Activated CD4-positive, alpha-beta memory T cell treated with anti-CD3 and anti-CD28 coated beads for 36 hours (primary cell): ENCODE data around the gene TMEM140. TPM values are rescaled to one million over a fixed set of nuclear protein-coding genes. Genes with fewer than 3 reads are reported as not detected.
A peak's percentile ranks its signal among the peaks of the same experiment; 100 is the strongest.

Source experiments
- CTCF ChIA-PET: fragments of 350-600 bp; sonication (Branson Sonifier 250); formaldehyde crosslinking; loops from one replicate; lab custom pipeline; 2021; ENCODE audit warnings: antibody characterized with exemption, inconsistent platforms; lab: Charles Lee
- POLR2A ChIA-PET: fragments of 350-600 bp; sonication (Branson Sonifier 250); formaldehyde crosslinking; loops from one replicate; lab custom pipeline; 2021; ENCODE audit warnings: antibody characterized with exemption; lab: Charles Lee
- DNase-seq: peaks from one replicate; pipeline ENCODE4 v3.0.0-alpha.2; 2020
- H3K27ac Mint-ChIP-seq: one replicate; pipeline ENCODE4 v1.8.0; 2021; ENCODE audit warnings: mixed read lengths
- H3K27me3 Mint-ChIP-seq: one replicate; pipeline ENCODE4 v1.8.0; 2021; ENCODE audit warnings: mixed read lengths
- H3K36me3 Mint-ChIP-seq: one replicate; pipeline ENCODE4 v1.8.0; 2021; ENCODE audit warnings: mixed read lengths
- H3K4me1 Mint-ChIP-seq: one replicate; pipeline ENCODE4 v1.8.0; 2021; ENCODE audit warnings: low read depth, mixed read lengths
- H3K4me3 Mint-ChIP-seq: one replicate; pipeline ENCODE4 v1.8.0; 2021; ENCODE audit warnings: mild to moderate bottlenecking, mixed read lengths
- H3K9me3 Mint-ChIP-seq: one replicate; pipeline ENCODE4 v1.8.0; 2021; ENCODE audit warnings: mixed read lengths
- intact Hi-C: fragments of 100-400 bp; cut with micrococcal nuclease; formaldehyde crosslinking; loops from one replicate; pipeline ENCODE4 v1.15.1; 2023
- total RNA-seq, 2 experiments: library from RNA; stranded (reverse); gene quantifications; one replicate each; pipeline ENCODE4 v1.2.3, GENCODE V29; 2021

The TMEM140 gene
- total RNA-seq, 2 experiments from 2014 or later: 8.6 to 10.0 TPM

DNA sequence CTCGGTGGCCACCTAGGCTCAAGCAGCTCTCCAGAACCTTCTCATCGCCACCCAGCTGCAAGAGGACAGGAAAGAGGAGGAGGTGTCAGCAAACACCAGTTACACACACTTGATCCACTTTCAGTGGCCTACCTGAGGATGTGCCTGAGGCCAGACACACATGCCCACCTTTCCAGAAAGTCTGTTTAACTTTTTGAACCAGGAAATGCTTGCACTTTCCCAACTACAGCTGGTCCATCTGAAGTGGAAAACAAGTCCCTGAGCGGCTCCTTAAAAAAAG, 38.3 kb downstream of the TMEM140 start:
- no peak for DNase-seq
- intact Hi-C loops: no loop called here
- ChIA-PET POLR2A (no interaction called here), CTCF (no interaction called here)
- Mint-ChIP-seq H3K9me3 (peaks cover 30% of the 10 kb centered on the region), H3K4me1 (no peaks in the 10 kb centered on the region), H3K36me3 (peaks cover 82% of the 10 kb centered on the region), H3K27ac (no peak overlapping the region), H3K4me3 (no peak overlapping the region), H3K27me3 (no peaks in the 10 kb centered on the region)

DNA sequence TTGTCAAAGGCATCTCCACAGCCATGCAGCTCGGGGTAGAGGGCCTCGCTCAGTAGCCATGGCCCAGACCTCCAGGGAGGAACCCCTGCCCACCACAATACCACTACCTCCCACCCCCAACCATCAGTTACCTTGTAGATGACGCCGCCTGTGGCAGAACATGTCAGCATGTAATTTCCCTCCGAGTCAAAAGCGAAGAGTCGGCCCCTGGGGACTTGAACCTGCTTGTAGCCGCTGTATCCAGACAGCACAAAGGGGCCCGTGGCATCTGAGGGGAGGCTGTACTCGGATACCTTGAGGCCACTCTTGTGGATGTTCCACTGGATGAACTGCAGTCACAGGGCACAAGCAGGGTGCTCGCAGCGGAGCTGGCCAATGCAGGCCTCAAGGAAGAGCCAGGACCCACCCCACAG, 39.0 kb downstream of the TMEM140 start:
- intact Hi-C loops: no loop called here
- CTCF ChIA-PET: no interaction called here
- Mint-ChIP-seq H3K27me3 (no peaks in the 10 kb centered on the region), H3K36me3 (peaks cover 80% of the 10 kb centered on the region), H3K27ac (no peak overlapping the region), H3K4me1 (no peaks in the 10 kb centered on the region), H3K4me3 (no peak overlapping the region), H3K9me3 (peaks cover 23% of the 10 kb centered on the region)
- peak; percentile 38 for DNase-seq
- POLR2A ChIA-PET: no interaction called here

DNA sequence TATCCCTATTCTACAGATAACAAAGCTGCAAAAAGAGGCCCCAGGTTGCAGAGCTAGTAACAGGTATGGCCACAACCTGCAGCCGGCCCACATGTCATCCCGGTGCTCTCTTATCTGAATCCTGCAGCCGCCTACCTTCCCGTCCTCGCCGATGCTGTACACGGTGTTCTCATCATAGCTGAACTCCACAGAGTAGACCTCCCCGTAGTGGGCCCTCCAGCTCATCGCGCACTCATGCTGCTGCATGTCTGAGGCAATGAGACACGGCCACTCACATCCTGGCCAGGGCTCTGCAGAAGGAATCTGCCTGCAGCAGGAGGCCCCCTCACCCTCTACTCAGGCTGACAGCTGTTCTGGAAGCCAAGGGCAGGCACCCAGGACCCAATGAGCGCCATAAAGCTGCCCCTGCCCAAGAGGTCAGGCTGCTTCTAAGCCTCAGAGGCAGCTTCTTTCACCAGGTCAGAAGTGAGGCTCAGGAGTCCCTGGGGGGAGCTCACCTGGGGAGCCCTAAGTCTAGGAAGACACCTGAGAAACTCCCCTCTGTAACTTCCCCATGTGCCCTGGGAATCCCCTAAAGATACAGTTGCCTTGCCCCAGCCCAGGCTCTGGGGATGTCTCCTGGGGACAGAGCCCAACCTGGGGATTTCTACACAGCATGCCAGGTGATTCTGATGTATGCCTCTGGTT, 40.6 kb downstream of the TMEM140 start:
- ChIA-PET CTCF (interaction anchor here (0.7 kb wide), 1 partner anchor 789 kb away, joined by 3 read pairs; the partner anchor contains the start of gene MTPN), POLR2A (no interaction called here)
- intact Hi-C loops: no loop called here
- no peak for DNase-seq
- Mint-ChIP-seq H3K36me3 (peaks cover 76% of the 10 kb centered on the region), H3K27ac (no peak overlapping the region), H3K4me3 (no peak overlapping the region), H3K27me3 (no peaks in the 10 kb centered on the region), H3K4me1 (no peaks in the 10 kb centered on the region), H3K9me3 (peaks cover 8% of the 10 kb centered on the region)

DNA sequence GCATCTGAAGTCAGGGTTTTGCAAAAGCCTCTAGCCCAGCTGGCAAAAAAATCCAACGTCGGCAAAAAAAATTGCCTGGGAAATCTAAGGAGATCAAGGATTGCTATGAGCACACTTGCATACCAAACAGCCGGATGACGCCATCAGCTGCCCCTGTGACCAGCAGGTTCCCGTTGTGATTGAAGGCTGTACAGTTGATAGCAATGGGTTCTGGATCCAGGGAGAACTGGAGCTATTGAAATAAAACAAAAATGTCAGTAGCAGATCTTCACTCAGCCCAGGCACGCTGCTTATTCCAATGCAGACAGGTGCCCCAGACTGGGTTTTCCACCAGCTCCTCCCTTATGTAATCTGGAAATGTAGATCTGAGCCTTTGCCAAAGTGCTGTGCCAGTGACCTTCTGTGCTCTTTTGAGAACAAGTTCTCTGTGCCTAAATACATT, 41.4 kb downstream of the TMEM140 start:
- H3K36me3 Mint-ChIP-seq: peaks cover 76% of the 10 kb centered on the region
- CTCF ChIA-PET: interaction anchor here (0.7 kb wide), 1 partner anchor 788 kb away, joined by 3 read pairs; the partner anchor contains the start of gene MTPN
- H3K9me3 Mint-ChIP-seq: peaks cover 1% of the 10 kb centered on the region
- no peak overlapping the region for H3K4me3 Mint-ChIP-seq
- intact Hi-C loops: no loop called here
- POLR2A ChIA-PET: no interaction called here
- no peak overlapping the region for H3K27ac Mint-ChIP-seq
- no peaks in the 10 kb centered on the region for H3K4me1 Mint-ChIP-seq
- no peak for DNase-seq
- no peaks in the 10 kb centered on the region for H3K27me3 Mint-ChIP-seq

GRCh38 chr7:135189961-135190360, 42.1 kb downstream of the TMEM140 start:
- no peaks in the 10 kb centered on the region for H3K27me3 Mint-ChIP-seq
- intact Hi-C loops: no loop called here
- no peak for DNase-seq
- H3K9me3 Mint-ChIP-seq: no peaks in the 10 kb centered on the region
- H3K4me1 Mint-ChIP-seq: no peaks in the 10 kb centered on the region
- POLR2A ChIA-PET: no interaction called here
- H3K27ac Mint-ChIP-seq: no peak overlapping the region
- H3K36me3 Mint-ChIP-seq: peaks cover 72% of the 10 kb centered on the region
- CTCF ChIA-PET: interaction anchor here (0.6 kb wide), 1 partner anchor 27 kb away, joined by 4 read pairs; no protein-coding TSS in a partner anchor
- no peak overlapping the region for H3K4me3 Mint-ChIP-seq

- ChIA-PET CTCF (interaction anchor here (0.6 kb wide), 1 partner anchor 28 kb away, joined by 4 read pairs; no protein-coding TSS in a partner anchor), POLR2A (no interaction called here)
- H3K4me3 Mint-ChIP-seq: no peak overlapping the region
- H3K4me1 Mint-ChIP-seq: no peaks in the 10 kb centered on the region
- no peak overlapping the region for H3K27ac Mint-ChIP-seq
- H3K9me3 Mint-ChIP-seq: no peaks in the 10 kb centered on the region
- intact Hi-C loops: no loop called here
- DNase-seq: no peak
- peaks cover 67% of the 10 kb centered on the region for H3K36me3 Mint-ChIP-seq
- no peaks in the 10 kb centered on the region for H3K27me3 Mint-ChIP-seq
Measured at GRCh38 chr7:135190703-135191102, 42.8 kb downstream of the TMEM140 start.

DNA sequence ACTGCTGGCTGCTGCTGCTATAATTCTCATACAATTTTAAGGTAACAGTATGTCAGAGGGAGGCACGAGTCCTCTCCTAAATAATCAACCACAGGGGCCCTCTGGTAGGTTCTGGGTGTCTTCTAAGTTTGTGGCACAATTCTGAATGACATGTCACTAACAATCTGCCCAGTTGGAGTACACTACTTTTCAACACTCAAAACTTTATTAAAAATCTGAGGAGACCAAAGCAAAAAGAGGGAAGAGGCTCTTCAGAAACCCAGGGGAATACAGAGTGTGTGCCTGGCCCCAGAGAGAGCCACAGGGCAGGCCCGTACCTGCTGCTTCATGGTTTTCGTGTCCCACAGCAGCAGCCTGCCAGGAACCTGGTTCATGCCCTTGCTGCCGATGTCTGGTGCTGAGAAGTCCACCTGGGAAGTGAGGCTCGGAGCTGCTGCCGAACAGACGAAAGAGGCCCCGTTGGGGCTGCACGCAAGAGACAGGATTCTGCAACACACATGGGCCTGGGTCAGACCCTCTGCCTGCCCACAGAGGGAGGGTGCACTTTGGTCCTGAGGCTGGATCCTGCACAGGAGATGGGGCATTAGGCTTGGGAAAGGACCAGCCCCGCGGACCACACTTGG, 45.2 kb downstream of the TMEM140 start:
- intact Hi-C loops: no loop called here
- peaks cover under 1% of the 10 kb centered on the region for H3K4me1 Mint-ChIP-seq
- DNase-seq: no peak
- no peak overlapping the region for H3K27ac Mint-ChIP-seq
- H3K36me3 Mint-ChIP-seq: peaks cover 62% of the 10 kb centered on the region
- no peak overlapping the region for H3K4me3 Mint-ChIP-seq
- H3K9me3 Mint-ChIP-seq: no peaks in the 10 kb centered on the region
- ChIA-PET CTCF (no interaction called here), POLR2A (no interaction called here)
- H3K27me3 Mint-ChIP-seq: no peaks in the 10 kb centered on the region

GRCh38 chr7:135193615-135194081, 45.8 kb downstream of the TMEM140 start:
- H3K27ac Mint-ChIP-seq: no peak overlapping the region
- CTCF ChIA-PET: no interaction called here
- POLR2A ChIA-PET: no interaction called here

DNA sequence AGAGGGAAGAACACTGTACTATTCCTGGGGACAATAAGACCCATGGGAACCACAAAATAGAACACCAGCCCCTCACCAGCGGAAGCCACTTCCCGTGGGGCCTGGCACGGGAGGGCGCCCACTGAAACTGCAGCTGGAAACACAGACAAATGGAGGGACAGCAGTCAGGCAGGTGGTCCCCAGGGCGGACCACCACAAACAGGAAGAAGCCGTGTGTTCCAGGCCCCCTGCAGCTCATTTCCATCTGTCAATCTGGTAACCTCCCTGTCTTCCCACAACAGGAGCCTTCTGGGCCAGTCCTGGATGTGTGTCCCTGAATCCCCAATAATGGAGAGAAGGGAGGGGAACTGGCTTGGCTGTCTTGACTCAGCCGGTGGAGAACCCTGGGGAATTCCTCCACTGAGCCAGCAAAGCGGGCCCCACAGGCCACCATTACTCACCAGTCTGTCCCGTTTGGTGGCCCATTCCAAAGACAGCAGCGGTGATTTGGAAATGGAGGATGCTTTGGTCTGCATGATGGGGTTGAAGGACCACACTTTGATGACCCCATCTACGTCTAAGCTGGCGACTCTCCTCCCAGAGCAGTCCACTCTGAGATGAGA, 46.7 kb downstream of the TMEM140 start:
- peaks cover 56% of the 10 kb centered on the region for H3K36me3 Mint-ChIP-seq
- no peak for DNase-seq
- H3K27ac Mint-ChIP-seq: no peak overlapping the region
- POLR2A ChIA-PET: no interaction called here
- H3K4me3 Mint-ChIP-seq: no peak overlapping the region
- CTCF ChIA-PET: no interaction called here
- no peaks in the 10 kb centered on the region for H3K27me3 Mint-ChIP-seq
- intact Hi-C loops: no loop called here
- no peaks in the 10 kb centered on the region for H3K9me3 Mint-ChIP-seq
- peaks cover 7% of the 10 kb centered on the region for H3K4me1 Mint-ChIP-seq

More at GRCh38 chr7:135193615-135194081, 45.8 kb downstream of the TMEM140 start:
- no peaks in the 10 kb centered on the region for H3K27me3 Mint-ChIP-seq
- no peak for DNase-seq
- intact Hi-C loops: no loop called here
- no peaks in the 10 kb centered on the region for H3K9me3 Mint-ChIP-seq
- H3K36me3 Mint-ChIP-seq: peaks cover 58% of the 10 kb centered on the region
- no peak overlapping the region for H3K4me3 Mint-ChIP-seq
- H3K4me1 Mint-ChIP-seq: peaks cover 5% of the 10 kb centered on the region

GRCh38 chr7:135195156-135195555, 47.3 kb downstream of the TMEM140 start:
- no peaks in the 10 kb centered on the region for H3K27me3 Mint-ChIP-seq
- POLR2A ChIA-PET: no interaction called here
- CTCF ChIA-PET: no interaction called here
- H3K36me3 Mint-ChIP-seq: peaks cover 51% of the 10 kb centered on the region
- intact Hi-C loops: no loop called here
- no peak overlapping the region for H3K27ac Mint-ChIP-seq
- no peaks in the 10 kb centered on the region for H3K9me3 Mint-ChIP-seq
- peaks cover 7% of the 10 kb centered on the region for H3K4me1 Mint-ChIP-seq
- H3K4me3 Mint-ChIP-seq: no peak overlapping the region
- DNase-seq: no peak

DNA sequence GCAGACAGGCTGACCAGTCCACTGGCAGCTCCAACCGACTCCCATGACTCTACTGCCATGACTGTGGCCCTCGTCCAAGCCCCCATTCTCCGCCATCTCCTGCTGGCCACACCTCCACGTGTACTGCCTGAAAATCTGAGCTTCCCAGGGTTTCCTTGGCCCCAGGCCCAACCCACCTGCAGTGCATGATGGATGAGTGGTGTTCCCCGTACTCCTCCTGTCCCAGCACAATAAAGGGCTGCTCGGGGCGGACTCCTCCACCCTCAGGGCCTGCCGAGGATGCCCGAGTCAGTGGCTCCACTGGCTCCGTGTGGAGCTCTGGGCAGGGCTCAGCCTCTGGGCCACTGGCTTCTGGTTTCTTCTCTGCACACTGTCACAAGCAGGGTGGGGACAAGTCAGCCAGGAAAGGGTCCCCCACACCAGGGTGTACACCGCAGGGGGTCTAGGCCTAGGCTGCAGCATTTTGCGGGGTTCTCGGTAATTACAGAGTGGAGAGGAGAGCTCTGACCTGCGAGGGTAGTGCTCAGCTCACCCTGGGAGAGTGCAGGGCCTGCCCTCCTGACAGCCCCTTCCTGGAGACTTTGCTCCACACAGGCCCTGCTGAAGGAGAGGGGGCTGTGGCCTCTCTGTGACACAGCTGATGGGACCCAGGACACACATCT, 48.2 kb downstream of the TMEM140 start:
- Mint-ChIP-seq H3K4me3 (no peak overlapping the region), H3K4me1 (peaks cover 7% of the 10 kb centered on the region), H3K36me3 (peaks cover 50% of the 10 kb centered on the region), H3K27ac (no peak overlapping the region), H3K27me3 (no peaks in the 10 kb centered on the region), H3K9me3 (no peaks in the 10 kb centered on the region)
- DNase-seq: no peak
- intact Hi-C loops: no loop called here
- ChIA-PET CTCF (no interaction called here), POLR2A (interaction anchor here (1.1 kb wide), 1 partner anchor 15 kb away, joined by 5 read pairs; the partner anchor contains the start of gene WDR91)

GRCh38 chr7:135197343-135197742, 49.5 kb downstream of the TMEM140 start:
- Mint-ChIP-seq H3K27ac (no peak overlapping the region), H3K36me3 (peaks cover 52% of the 10 kb centered on the region), H3K27me3 (no peaks in the 10 kb centered on the region), H3K9me3 (no peaks in the 10 kb centered on the region), H3K4me1 (peaks cover 12% of the 10 kb centered on the region), H3K4me3 (no peak overlapping the region)
- intact Hi-C loops: no loop called here
- CTCF ChIA-PET: no interaction called here
- POLR2A ChIA-PET: no interaction called here
- DNase-seq: no peak
